Activated naive CD8-positive, alpha-beta T cell treated with anti-CD3 and anti-CD28 coated beads, Interleukin-2, amount 10 ng/mL, durations not matched to agents 7 days and 5 days (primary cell): Measurements from ENCODE around the gene ZSCAN31. TPM values are rescaled to one million over a fixed set of nuclear protein-coding genes. Genes with fewer than 3 reads are reported as not detected.
A peak's percentile ranks its signal among the peaks of the same experiment; 100 is the strongest.

ENCODE experiments used
- ATAC-seq: fragments of 150-1000 bp; cut with Tn5 transposase; one replicate; pipeline ENCODE4 v1.10.0; 2021; ENCODE audit warnings: low read depth, moderate library complexity
- POLR2A ChIA-PET: fragments of 350-600 bp; sonication (Branson Sonifier 250); formaldehyde crosslinking; loops from one replicate; lab custom pipeline; 2021; ENCODE audit warnings: antibody characterized with exemption; lab: Charles Lee
- DNase-seq: peaks from one replicate; pipeline ENCODE4 v3.0.0; 2021
- H3K27ac Mint-ChIP-seq: one replicate; pipeline ENCODE4 v1.8.0; 2022; ENCODE audit warnings: mild to moderate bottlenecking, mixed read lengths
- H3K27me3 Mint-ChIP-seq: one replicate; pipeline ENCODE4 v1.8.0; 2022; ENCODE audit warnings: mild to moderate bottlenecking, moderate library complexity, mixed read lengths
- H3K36me3 Mint-ChIP-seq: one replicate; pipeline ENCODE4 v1.8.0; 2021; ENCODE audit warnings: mild to moderate bottlenecking, mixed read lengths
- H3K4me1 Mint-ChIP-seq: one replicate; pipeline ENCODE4 v1.8.0; 2021; ENCODE audit warnings: mixed read lengths
- H3K4me3 Mint-ChIP-seq: one replicate; pipeline ENCODE4 v1.8.0; 2022; ENCODE audit warnings: mild to moderate bottlenecking, moderate library complexity, mixed read lengths
- H3K9me3 Mint-ChIP-seq: one replicate; pipeline ENCODE4 v1.8.0; 2021; ENCODE audit warnings: mixed read lengths
- total RNA-seq, 2 experiments: library from RNA; stranded (reverse); gene quantifications; one replicate each; pipeline ENCODE4 v1.2.3, GENCODE V29; 2021

ZSCAN31 gene
- total RNA-seq, 2 experiments from 2014 or later, result 1.9 to 2.0 TPM

DNA sequence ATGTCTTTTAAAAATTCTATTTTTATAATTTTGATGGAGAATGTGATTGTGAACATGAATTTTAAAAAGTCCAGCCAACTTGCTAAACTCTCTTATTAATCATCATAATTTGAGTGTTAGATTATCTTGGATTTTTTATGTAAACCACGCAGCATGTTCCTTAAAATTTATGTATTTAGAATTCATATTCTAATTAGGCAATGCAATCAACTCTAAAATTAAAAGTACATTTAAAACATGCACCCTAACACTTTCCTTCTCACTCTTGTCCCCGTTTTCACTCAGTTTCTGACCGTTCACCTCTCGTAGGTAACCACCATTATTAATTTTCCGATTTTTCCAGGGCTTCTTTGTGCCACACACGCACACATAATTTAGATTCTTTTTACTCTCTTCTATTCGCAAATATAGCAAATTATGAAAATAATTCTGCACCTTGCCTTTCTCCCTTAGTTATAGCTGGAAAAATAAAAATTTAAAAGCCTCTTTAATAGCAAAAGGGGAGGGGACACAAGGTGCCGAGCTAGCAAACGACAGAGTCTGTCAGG, 13.5 kb upstream of the ZSCAN31 start:
- H3K4me3 Mint-ChIP-seq, result peak overlapping the region; percentile 100
- H3K27ac Mint-ChIP-seq, result peak overlapping the region; percentile 99
- peaks cover 16% of the 10 kb centered on the region for H3K27me3 Mint-ChIP-seq
- POLR2A ChIA-PET, result interaction anchor here (0.6 to 2.1 kb wide), 6 partner anchors 14 to 245 kb away, joined by 3 to 15 read pairs (median 4); partner anchors contain the start of genes ZSCAN26 and ZSCAN31
- H3K9me3 Mint-ChIP-seq, result peaks cover 1% of the 10 kb centered on the region
- no peak for ATAC-seq
- H3K36me3 Mint-ChIP-seq, result peaks cover 21% of the 10 kb centered on the region
- peaks cover 21% of the 10 kb centered on the region for H3K4me1 Mint-ChIP-seq
- no peak for DNase-seq

DNA sequence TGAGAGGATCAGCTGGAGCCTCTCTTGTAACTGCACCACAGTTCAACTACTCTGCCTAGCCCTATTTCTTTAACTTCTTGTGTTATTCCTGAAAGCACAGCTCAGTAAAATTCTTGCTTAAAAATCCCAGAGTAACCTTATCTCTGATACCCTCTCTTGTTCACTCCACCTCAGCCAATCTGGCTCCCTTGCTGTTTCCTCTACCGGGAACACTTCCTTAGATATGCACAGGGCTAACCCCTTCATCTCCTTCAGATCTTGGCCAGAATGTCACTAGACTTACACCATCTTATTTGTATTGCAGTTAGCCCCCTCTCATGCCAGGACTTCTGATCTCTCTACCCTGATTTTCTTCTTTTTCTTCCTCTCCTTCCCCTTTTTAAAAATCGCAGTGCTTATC, 11.2 kb upstream of the ZSCAN31 start:
- POLR2A ChIA-PET, result no interaction called here
- peaks cover 8% of the 10 kb centered on the region for H3K36me3 Mint-ChIP-seq
- DNase-seq (no peak), ATAC-seq (no peak)
- no peak overlapping the region for H3K4me3 Mint-ChIP-seq
- H3K9me3 Mint-ChIP-seq, result peaks cover 5% of the 10 kb centered on the region
- H3K27ac Mint-ChIP-seq, result no peak overlapping the region
- peaks cover 17% of the 10 kb centered on the region for H3K4me1 Mint-ChIP-seq
- peaks cover 16% of the 10 kb centered on the region for H3K27me3 Mint-ChIP-seq

DNA sequence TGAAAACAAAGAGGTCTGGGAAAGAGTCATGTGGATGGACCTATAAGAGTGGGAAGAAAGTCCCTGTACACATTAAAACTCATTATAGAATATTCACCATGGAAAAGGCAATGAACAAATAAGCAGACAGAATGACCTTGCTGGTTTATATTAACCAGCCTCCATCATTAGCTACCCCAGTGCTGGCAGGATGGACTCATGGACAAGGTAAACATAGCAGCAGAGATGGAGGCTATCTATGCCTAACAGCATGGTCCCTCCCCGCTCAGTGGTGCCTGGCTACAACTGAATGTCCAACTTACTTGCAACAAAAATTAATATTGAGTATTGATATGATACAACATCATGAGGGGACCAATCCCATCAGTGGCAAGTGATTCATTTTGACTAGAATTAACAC, 9.3 kb upstream of the ZSCAN31 start:
- no peak for ATAC-seq
- H3K27me3 Mint-ChIP-seq, result peaks cover 16% of the 10 kb centered on the region
- POLR2A ChIA-PET, result interaction anchor here (0.7 kb wide), 1 partner anchor 473 kb away, joined by 4 read pairs; no protein-coding TSS in a partner anchor
- peaks cover 2% of the 10 kb centered on the region for H3K4me1 Mint-ChIP-seq
- H3K4me3 Mint-ChIP-seq, result no peak overlapping the region
- peaks cover 14% of the 10 kb centered on the region for H3K9me3 Mint-ChIP-seq
- H3K36me3 Mint-ChIP-seq, result peaks cover 9% of the 10 kb centered on the region
- H3K27ac Mint-ChIP-seq, result no peak overlapping the region
- no peak for DNase-seq

DNA sequence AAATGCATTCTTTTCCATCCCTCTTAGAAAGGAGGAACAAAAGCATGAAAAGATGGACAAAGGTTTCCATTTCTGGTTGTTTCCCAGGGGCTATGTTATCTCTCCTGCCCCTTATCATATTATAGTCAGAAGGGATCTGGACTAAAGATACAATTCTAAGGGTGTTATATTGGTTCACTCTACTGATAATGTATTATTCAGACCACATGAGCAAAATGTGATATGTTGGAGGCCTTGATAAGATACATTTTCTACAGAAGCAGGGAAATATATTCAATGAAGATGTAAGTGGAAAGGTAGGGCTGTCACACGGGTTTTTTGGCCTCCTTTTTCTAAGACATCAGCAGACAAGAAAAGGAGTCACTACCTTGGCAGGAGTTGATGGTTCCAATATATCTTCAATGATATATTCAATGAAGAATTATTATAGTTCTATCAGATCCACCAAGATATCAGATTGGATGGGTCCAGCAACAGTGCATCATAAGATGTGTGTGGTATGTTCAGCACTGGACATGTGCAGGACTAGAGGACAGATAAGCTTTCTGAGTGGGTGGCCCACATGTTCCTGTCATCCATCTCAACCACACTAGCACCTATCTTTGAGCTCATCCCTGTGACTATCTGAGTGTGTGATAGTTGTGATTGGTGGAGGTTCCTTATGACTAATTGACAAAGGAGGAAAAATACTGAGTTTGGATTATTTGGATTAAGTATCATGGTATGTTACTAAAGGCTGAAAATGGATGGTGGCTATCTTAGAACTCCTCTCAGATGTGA, 8.1 kb upstream of the ZSCAN31 start:
- ATAC-seq, result no peak
- H3K4me3 Mint-ChIP-seq, result no peak overlapping the region
- H3K4me1 Mint-ChIP-seq, result no peaks in the 10 kb centered on the region
- POLR2A ChIA-PET, result interaction anchor here (0.7 kb wide), 1 partner anchor 471 kb away, joined by 4 read pairs; no protein-coding TSS in a partner anchor
- H3K9me3 Mint-ChIP-seq, result peaks cover 19% of the 10 kb centered on the region
- peaks cover 16% of the 10 kb centered on the region for H3K27me3 Mint-ChIP-seq
- peaks cover 12% of the 10 kb centered on the region for H3K36me3 Mint-ChIP-seq
- no peak for DNase-seq
- H3K27ac Mint-ChIP-seq, result no peak overlapping the region

DNA sequence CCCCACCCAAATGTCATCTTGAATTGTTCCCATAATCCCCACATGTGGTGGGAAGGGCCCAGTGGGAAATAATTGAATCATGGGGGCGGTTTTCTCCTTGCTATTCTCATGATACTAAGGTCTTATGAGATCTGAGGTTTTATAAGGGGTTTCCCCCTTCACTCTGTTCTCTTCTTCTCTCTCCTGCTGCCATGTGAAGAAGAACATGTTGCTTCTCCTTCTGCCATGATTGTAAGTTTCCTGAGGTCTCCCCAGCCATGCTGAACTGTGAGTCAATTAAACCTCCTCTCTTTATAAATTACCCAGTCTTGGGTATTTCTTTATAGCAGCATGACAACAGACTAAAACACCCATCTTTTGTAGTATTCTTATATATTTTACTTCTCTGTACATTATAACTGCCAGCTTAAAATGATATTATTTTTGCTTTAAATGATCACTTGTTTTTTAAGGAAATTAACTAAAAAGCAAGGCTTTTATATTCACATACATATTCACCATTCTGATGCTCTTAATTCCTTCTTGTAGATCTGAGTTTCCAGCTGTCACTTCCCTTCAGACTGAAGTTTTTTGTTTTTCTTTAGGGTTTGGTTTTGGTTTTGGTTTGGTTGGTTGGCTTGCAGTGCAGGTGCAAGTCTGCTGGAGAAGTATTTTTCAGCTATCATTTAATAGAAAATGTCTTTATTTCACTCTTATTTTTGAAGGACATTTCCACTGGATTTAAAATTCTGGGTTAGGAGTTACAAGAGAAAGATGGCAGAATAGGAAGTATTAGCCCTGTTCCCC, 4.6 kb upstream of the ZSCAN31 start:
- Mint-ChIP-seq H3K36me3 (peaks cover 12% of the 10 kb centered on the region), H3K9me3 (peaks cover 19% of the 10 kb centered on the region), H3K4me3 (no peak overlapping the region)

DNA sequence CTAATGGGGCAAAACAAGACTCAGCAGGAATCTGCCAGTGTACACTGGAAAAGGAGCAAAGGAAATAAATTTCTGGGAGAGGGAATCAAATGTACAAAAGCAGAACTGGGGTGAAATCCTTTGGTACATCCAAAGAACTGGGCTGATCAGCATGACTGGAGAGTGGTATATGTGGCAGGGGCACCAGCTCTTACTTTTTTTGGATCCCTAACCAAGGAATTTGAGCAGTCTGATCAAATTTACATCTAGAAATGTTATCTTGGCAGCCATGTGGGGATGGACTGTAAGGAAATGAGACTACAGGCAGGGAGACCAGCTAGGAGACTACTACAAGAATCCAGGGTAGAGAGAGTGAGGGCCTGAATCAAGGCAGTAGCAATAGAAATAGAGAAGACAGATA, 1.2 kb upstream of the ZSCAN31 start:
- H3K27me3 Mint-ChIP-seq, result no peaks in the 10 kb centered on the region
- DNase-seq (no peak), ATAC-seq (no peak)
- POLR2A ChIA-PET, result interaction anchor here (2.5 kb wide), 1 partner anchor 13 kb away, joined by 15 read pairs; the partner anchor contains the start of gene ZKSCAN3
- peaks cover 14% of the 10 kb centered on the region for H3K9me3 Mint-ChIP-seq
- no peak overlapping the region for H3K4me3 Mint-ChIP-seq
- H3K36me3 Mint-ChIP-seq, result peaks cover 12% of the 10 kb centered on the region
- no peak overlapping the region for H3K27ac Mint-ChIP-seq
- peaks cover 6% of the 10 kb centered on the region for H3K4me1 Mint-ChIP-seq

More for the DNA sequence above, 4.6 kb upstream of the ZSCAN31 start:
- peaks cover 4% of the 10 kb centered on the region for H3K27me3 Mint-ChIP-seq
- no peaks in the 10 kb centered on the region for H3K4me1 Mint-ChIP-seq
- ATAC-seq, result no peak
- H3K27ac Mint-ChIP-seq, result no peak overlapping the region
- DNase-seq, result no peak
- POLR2A ChIA-PET, result no interaction called here

DNA sequence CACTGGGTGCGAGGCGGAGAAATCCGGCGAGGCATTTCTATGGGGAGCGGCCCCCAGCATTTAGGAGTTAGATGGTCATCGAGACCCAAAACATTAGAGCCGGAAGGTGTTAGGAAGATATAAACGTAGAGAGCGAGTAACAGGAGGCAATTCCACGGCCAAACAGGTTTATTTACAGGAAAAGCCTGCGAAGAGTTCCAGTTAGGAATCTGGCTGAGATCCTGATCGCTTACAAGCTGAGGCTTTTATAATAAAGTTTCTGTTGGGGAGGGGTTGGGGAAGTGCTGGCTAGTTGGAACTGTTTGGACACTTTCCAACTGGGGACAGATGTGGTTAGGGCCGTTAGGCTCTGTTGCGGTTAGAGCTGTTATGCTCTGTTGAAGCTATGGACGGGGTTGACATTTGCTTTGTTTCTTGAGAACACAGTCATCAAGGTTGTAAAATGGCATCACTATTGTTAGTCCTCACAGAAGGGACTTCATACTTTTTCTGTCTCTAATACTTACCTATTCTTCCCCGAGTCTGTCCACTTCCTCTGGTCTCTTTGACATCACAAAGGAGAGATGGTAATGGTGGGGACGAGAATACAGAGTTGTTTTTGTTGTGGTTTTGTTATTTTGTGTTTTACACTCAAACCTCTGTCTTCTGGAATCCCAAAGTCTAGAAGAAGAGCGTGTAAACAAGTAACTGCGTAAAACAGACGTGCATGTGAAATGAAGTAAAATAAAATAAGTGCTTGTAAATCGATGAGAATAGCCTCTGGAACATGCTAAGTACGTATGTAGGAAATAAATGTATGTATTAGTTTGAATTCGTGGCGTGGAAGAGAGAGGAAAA, 554 bp upstream of the ZSCAN31 start:
- POLR2A ChIA-PET, result interaction anchor here (1.1 to 2.5 kb wide), 3 partner anchors 12 to 69 kb away, joined by 3 to 15 read pairs (median 13); partner anchors contain the start of genes ZKSCAN3 and ZSCAN26
- peaks cover 11% of the 10 kb centered on the region for H3K9me3 Mint-ChIP-seq
- peaks cover 6% of the 10 kb centered on the region for H3K4me1 Mint-ChIP-seq
- H3K27me3 Mint-ChIP-seq, result no peaks in the 10 kb centered on the region
- H3K36me3 Mint-ChIP-seq, result peaks cover 12% of the 10 kb centered on the region
- DNase-seq, result no peak
- no peak overlapping the region for H3K4me3 Mint-ChIP-seq
- no peak overlapping the region for H3K27ac Mint-ChIP-seq
- peak; percentile 9 for ATAC-seq

DNA sequence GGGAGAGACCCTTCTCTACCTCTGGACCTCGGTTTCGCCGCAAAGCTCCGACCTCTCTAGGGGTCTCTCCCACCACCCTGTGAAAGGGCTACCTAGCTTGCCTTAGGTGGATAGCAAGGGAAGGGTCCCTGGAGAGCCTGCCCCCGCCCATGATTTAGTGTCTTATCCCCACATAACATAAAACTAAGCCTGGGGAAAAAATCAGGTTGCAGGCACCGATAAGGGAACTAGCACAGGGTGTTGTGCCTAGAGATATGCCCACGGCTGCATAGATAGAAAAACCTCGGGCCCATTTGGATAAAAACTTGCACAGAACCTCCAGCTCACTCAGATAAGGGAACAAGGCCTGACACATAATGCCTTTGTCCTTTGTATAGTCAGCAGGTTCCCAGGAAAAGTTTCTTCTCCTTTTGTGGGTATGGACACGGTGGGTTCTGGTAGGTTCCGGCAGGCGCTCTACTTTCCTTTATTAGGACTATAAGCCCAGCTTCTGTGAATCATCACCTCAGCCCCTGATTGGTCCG, 846 bp downstream of the ZSCAN31 start:
- H3K9me3 Mint-ChIP-seq, result peaks cover 8% of the 10 kb centered on the region
- peak; percentile 1 for ATAC-seq

DNA sequence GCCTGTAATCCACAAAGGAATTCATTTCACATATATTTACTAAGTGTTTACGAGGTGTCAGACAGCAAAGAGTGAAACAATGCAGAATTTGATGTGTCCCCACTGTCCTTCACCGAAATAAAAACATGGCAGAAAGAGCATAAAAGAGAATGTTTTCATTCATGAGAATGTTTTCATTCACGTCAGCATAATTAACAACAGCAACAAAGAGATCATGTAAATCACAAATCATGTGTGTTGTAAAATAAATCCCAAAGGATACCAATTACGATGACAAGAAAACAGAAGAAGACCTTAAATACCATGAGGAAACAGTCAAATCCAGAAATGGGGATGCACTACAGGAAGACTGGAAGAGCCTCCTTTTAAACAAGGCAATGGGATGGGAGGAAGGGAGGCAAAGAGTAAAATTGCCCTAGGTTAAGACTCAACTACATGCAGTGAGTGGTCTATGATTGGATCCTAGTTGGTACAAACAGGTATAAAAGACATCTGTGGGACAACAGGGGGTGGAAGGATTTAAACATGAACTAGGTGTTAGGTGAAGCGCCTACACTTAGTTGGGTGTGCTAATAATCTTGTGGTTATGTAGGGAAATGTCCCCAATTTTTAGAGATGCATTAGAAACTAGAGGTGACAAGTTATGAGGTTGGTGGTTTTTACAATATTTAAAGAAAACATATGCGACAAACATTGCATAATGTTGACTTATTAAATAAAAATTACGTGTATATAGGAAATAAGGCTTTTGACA, 1.5 kb downstream of the ZSCAN31 start:
- Mint-ChIP-seq H3K27me3 (no peaks in the 10 kb centered on the region), H3K36me3 (peaks cover 3% of the 10 kb centered on the region), H3K9me3 (peaks cover 5% of the 10 kb centered on the region), H3K4me3 (peak overlapping the region; percentile 15), H3K4me1 (peaks cover 6% of the 10 kb centered on the region), H3K27ac (no peak overlapping the region)
- no peak for ATAC-seq
- POLR2A ChIA-PET, result interaction anchor here (2.5 kb wide), 1 partner anchor 16 kb away, joined by 15 read pairs; the partner anchor contains the start of gene ZKSCAN3
- no peak for DNase-seq

More for the DNA sequence above, 846 bp downstream of the ZSCAN31 start:
- Mint-ChIP-seq H3K27me3 (no peaks in the 10 kb centered on the region), H3K4me3 (no peak overlapping the region), H3K27ac (no peak overlapping the region), H3K36me3 (peaks cover 8% of the 10 kb centered on the region), H3K4me1 (peaks cover 6% of the 10 kb centered on the region)
- no peak for DNase-seq
- POLR2A ChIA-PET, result interaction anchor here (0.8 to 2.5 kb wide), 5 partner anchors 13 to 230 kb away, joined by 3 to 15 read pairs (median 4); partner anchors contain the start of genes ZKSCAN3 and ZSCAN26

DNA sequence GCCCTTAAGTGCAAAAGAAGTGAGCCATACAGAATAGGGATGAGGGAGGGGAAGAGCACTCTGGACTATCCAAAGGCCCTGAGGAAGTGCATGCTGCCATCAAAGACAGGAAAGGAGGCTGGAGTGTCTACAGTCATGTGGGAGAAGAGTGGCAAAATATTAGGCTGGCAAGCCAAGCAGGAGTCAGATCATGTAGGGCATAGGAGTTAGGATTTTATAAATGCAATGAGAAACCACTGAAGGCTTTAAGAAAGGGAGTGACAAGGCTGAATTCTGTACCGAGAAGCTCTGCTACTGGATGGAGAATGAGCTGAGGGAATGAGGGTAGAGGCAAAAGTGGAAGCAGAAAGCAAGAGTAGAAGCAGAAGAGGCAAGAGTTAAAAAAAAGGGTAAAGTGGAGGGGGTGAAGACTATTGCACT, 2.3 kb downstream of the ZSCAN31 start:
- Mint-ChIP-seq H3K4me1 (peaks cover 6% of the 10 kb centered on the region), H3K27ac (no peak overlapping the region), H3K4me3 (no peak overlapping the region), H3K9me3 (peaks cover 9% of the 10 kb centered on the region), H3K36me3 (peaks cover 7% of the 10 kb centered on the region), H3K27me3 (no peaks in the 10 kb centered on the region)
- ATAC-seq (no peak), DNase-seq (no peak)
- POLR2A ChIA-PET, result no interaction called here

DNA sequence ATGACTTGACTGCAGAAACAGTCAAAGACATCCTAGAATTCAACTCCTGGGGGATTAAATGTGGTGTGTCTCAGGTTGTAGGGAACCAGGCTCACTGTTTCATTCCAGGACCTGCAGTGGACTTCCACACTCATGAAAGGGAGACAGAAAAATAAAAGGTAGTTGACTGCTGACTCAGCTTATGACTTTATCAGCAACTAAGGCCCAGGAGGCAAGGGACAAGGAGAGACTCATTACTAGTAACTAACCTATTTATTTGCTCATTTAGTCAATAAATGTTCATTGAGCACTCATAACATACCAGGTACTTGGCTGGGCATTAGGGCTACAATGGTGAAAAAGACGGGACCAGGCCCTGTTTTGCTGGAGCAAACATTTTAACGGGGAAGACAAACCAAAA, 2.9 kb downstream of the ZSCAN31 start:
- Mint-ChIP-seq H3K27me3 (no peaks in the 10 kb centered on the region), H3K9me3 (peaks cover 9% of the 10 kb centered on the region), H3K4me3 (no peak overlapping the region), H3K36me3 (peaks cover 7% of the 10 kb centered on the region), H3K27ac (no peak overlapping the region), H3K4me1 (peaks cover 6% of the 10 kb centered on the region)
- ATAC-seq, result no peak
- POLR2A ChIA-PET, result no interaction called here
- DNase-seq, result no peak

DNA sequence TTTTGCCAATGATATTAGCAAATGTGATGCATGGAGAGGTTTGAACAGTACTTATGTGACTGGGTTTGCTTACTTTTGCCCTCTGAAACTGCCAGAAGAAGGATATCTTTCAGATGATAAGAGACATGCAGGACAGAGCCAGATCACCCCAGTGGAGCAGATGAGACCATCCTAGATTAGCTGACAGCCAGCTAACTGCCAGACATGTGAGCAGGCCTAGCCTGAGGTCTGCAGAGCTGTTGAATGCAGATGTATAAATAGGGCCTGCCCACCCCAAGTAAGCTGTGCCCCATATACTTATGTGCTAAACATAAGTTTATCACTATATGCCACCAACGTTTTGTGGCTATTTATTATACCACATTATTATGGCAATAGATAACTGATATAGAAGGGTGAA, 5.9 kb downstream of the ZSCAN31 start:
- ATAC-seq (no peak), DNase-seq (no peak)
- peaks cover 6% of the 10 kb centered on the region for H3K4me1 Mint-ChIP-seq
- H3K4me3 Mint-ChIP-seq, result no peak overlapping the region
- H3K27me3 Mint-ChIP-seq, result no peaks in the 10 kb centered on the region
- POLR2A ChIA-PET, result no interaction called here
- no peak overlapping the region for H3K27ac Mint-ChIP-seq
- H3K36me3 Mint-ChIP-seq, result peaks cover 22% of the 10 kb centered on the region
- peaks cover 22% of the 10 kb centered on the region for H3K9me3 Mint-ChIP-seq
